ENCODE measurements around the gene EYA2. TPM values are rescaled to one million over a fixed set of nuclear protein-coding genes. Genes with fewer than 3 reads are reported as not detected.
A peak's percentile ranks its signal among the peaks of the same experiment; 100 is the strongest.

EYA2 gene
- 16.9 TPM for polyA plus RNA-seq (2012; ENCODE audit: missing spikeins)

- FAIRE-seq = peak; percentile 85
- TF ChIP-seq POLR2AphosphoS5 (IDR thresholded peaks at IDR 0.05; ENCODE audit: low read depth, low read length) = no peak
- TF ChIP-seq TAF1 (IDR thresholded peaks at IDR 0.05; ENCODE audit: borderline replicate concordance, low read depth, low read length) = no peak
- peak; percentile 49; the same call in 1 of the 2 replicates for TF ChIP-seq POLR2A (IDR thresholded peaks at IDR 0.05; ENCODE audit: low read depth, low read length)
- DNase-seq (ENCODE audit: insufficient read length) = peak; percentile 38
Observed at GRCh38 chr20:46894579-46894958, at the start of gene EYA2. Gene EYA2 (plus strand): TSS chr20:46894843. CDS start chr20:46990011, 95,168 bp downstream.

GRCh38 chr20:46844965-46845364 lies 49.7 kb upstream of the EYA2 start:
- FAIRE-seq = no peak
- no peak for DNase-seq (ENCODE audit: insufficient read length)
- TF ChIP-seq POLR2A (IDR thresholded peaks at IDR 0.05; ENCODE audit: low read depth, low read length) (no peak), POLR2AphosphoS5 (IDR thresholded peaks at IDR 0.05; ENCODE audit: low read depth, low read length) (no peak), TAF1 (IDR thresholded peaks at IDR 0.05; ENCODE audit: borderline replicate concordance, low read depth, low read length) (no peak)

GRCh38 chr20:46849269-46849668 lies 45.4 kb upstream of the EYA2 start:
- DNase-seq (ENCODE audit: insufficient read length) (no peak), FAIRE-seq (no peak)
- TF ChIP-seq TAF1 (IDR thresholded peaks at IDR 0.05; ENCODE audit: borderline replicate concordance, low read depth, low read length) = no peak
- TF ChIP-seq POLR2AphosphoS5 (IDR thresholded peaks at IDR 0.05; ENCODE audit: low read depth, low read length) = no peak

- no peak for TF ChIP-seq POLR2A (IDR thresholded peaks at IDR 0.05; ENCODE audit: low read depth, low read length)
- TF ChIP-seq POLR2AphosphoS5 (IDR thresholded peaks at IDR 0.05; ENCODE audit: low read depth, low read length) = no peak
- no peak for TF ChIP-seq TAF1 (IDR thresholded peaks at IDR 0.05; ENCODE audit: borderline replicate concordance, low read depth, low read length)
- FAIRE-seq (no peak), DNase-seq (ENCODE audit: insufficient read length) (no peak)
Observed at GRCh38 chr20:46849751-46850150, 44.9 kb upstream of the EYA2 start.

- DNase-seq (ENCODE audit: insufficient read length) = no peak
- no peak for FAIRE-seq
- no peak for TF ChIP-seq TAF1 (IDR thresholded peaks at IDR 0.05; ENCODE audit: borderline replicate concordance, low read depth, low read length)
- no peak for TF ChIP-seq POLR2AphosphoS5 (IDR thresholded peaks at IDR 0.05; ENCODE audit: low read depth, low read length)
- no peak for TF ChIP-seq POLR2A (IDR thresholded peaks at IDR 0.05; ENCODE audit: low read depth, low read length)
Observed at GRCh38 chr20:46850416-46850815, 44.2 kb upstream of the EYA2 start.

GRCh38 chr20:46850896-46851295 lies 43.7 kb upstream of the EYA2 start:
- no peak for DNase-seq (ENCODE audit: insufficient read length)
- TF ChIP-seq TAF1 (IDR thresholded peaks at IDR 0.05; ENCODE audit: borderline replicate concordance, low read depth, low read length) = no peak
- no peak for TF ChIP-seq POLR2A (IDR thresholded peaks at IDR 0.05; ENCODE audit: low read depth, low read length)
- no peak for TF ChIP-seq POLR2AphosphoS5 (IDR thresholded peaks at IDR 0.05; ENCODE audit: low read depth, low read length)
- FAIRE-seq = no peak

GRCh38 chr20:46851746-46852145 lies 42.9 kb upstream of the EYA2 start:
- FAIRE-seq = no peak
- no peak for DNase-seq (ENCODE audit: insufficient read length)
- TF ChIP-seq POLR2AphosphoS5 (IDR thresholded peaks at IDR 0.05; ENCODE audit: low read depth, low read length) = no peak

- FAIRE-seq = no peak
- TF ChIP-seq POLR2AphosphoS5 (IDR thresholded peaks at IDR 0.05; ENCODE audit: low read depth, low read length) (no peak), TAF1 (IDR thresholded peaks at IDR 0.05; ENCODE audit: borderline replicate concordance, low read depth, low read length) (no peak), POLR2A (IDR thresholded peaks at IDR 0.05; ENCODE audit: low read depth, low read length) (no peak)
- no peak for DNase-seq (ENCODE audit: insufficient read length)
Observed at GRCh38 chr20:46852313-46852712, 42.3 kb upstream of the EYA2 start.

- TF ChIP-seq TAF1 (IDR thresholded peaks at IDR 0.05; ENCODE audit: borderline replicate concordance, low read depth, low read length) = no peak
- TF ChIP-seq POLR2A (IDR thresholded peaks at IDR 0.05; ENCODE audit: low read depth, low read length) = no peak
- no peak for TF ChIP-seq POLR2AphosphoS5 (IDR thresholded peaks at IDR 0.05; ENCODE audit: low read depth, low read length)
- no peak for DNase-seq (ENCODE audit: insufficient read length)
Observed at GRCh38 chr20:46853926-46854325, 40.7 kb upstream of the EYA2 start.

GRCh38 chr20:46857061-46857831 lies 37.4 kb upstream of the EYA2 start:
- TF ChIP-seq TAF1 (IDR thresholded peaks at IDR 0.05; ENCODE audit: borderline replicate concordance, low read depth, low read length) = no peak
- no peak for TF ChIP-seq POLR2AphosphoS5 (IDR thresholded peaks at IDR 0.05; ENCODE audit: low read depth, low read length)
- TF ChIP-seq POLR2A (IDR thresholded peaks at IDR 0.05; ENCODE audit: low read depth, low read length) = no peak
- DNase-seq (ENCODE audit: insufficient read length) (no peak), FAIRE-seq (no peak)

More at GRCh38 chr20:46853926-46854325, 40.7 kb upstream of the EYA2 start:
- FAIRE-seq = no peak

GRCh38 chr20:46865824-46866223 lies 28.8 kb upstream of the EYA2 start:
- no peak for TF ChIP-seq TAF1 (IDR thresholded peaks at IDR 0.05; ENCODE audit: borderline replicate concordance, low read depth, low read length)
- no peak for TF ChIP-seq POLR2A (IDR thresholded peaks at IDR 0.05; ENCODE audit: low read depth, low read length)
- TF ChIP-seq POLR2AphosphoS5 (IDR thresholded peaks at IDR 0.05; ENCODE audit: low read depth, low read length) = no peak
- DNase-seq (ENCODE audit: insufficient read length) (no peak), FAIRE-seq (no peak)

GRCh38 chr20:46870041-46870440 lies 24.6 kb upstream of the EYA2 start:
- DNase-seq (ENCODE audit: insufficient read length) = no peak
- TF ChIP-seq POLR2A (IDR thresholded peaks at IDR 0.05; ENCODE audit: low read depth, low read length) (no peak), POLR2AphosphoS5 (IDR thresholded peaks at IDR 0.05; ENCODE audit: low read depth, low read length) (no peak), TAF1 (IDR thresholded peaks at IDR 0.05; ENCODE audit: borderline replicate concordance, low read depth, low read length) (no peak)
- FAIRE-seq = no peak
